HPDE6-E6E7 (cell line): ENCODE measurements around the gene KCNT2.
"Not testable (repeated sequence)": the region's sequence is repeated elsewhere in the genome, so short reads cannot be mapped to it uniquely, and the experiment has no call there.

Experiments used
- DNase-seq: peaks from one replicate; pipeline ENCODE4 v3.0.0; 2011; ENCODE audit warnings: missing footprints; ENCODE audit errors: extremely low spot score

Gene KCNT2

GRCh38 chr1:196608390-196609369 lies at the start of gene KCNT2:
TSS of gene KCNT2 (minus strand) at chr1:196608440. CDS start at chr1:196608309, 131 bp downstream.
- DNase-seq, result no peak

- no peak for DNase-seq
Measured at GRCh38 chr1:196655494-196655893, 47.3 kb upstream of the KCNT2 start.

- DNase-seq, result no peak
Measured at GRCh38 chr1:196655071-196655470, 46.8 kb upstream of the KCNT2 start.

- no peak for DNase-seq
Measured at GRCh38 chr1:196654271-196654670, 46.0 kb upstream of the KCNT2 start.

GRCh38 chr1:196651637-196652215 lies 43.5 kb upstream of the KCNT2 start, which contains the start of gene CFH:
TSS of gene CFH (plus strand) at chr1:196652043. CDS start at chr1:196652118, 75 bp downstream.
- no peak for DNase-seq

GRCh38 chr1:196651079-196651478 lies 42.8 kb upstream of the KCNT2 start:
- DNase-seq, result no peak

- no peak for DNase-seq
Measured at GRCh38 chr1:196650403-196650802, 42.2 kb upstream of the KCNT2 start.

GRCh38 chr1:196649990-196650389 lies 41.8 kb upstream of the KCNT2 start:
- DNase-seq, result no peak

- DNase-seq, result no peak
Measured at GRCh38 chr1:196640976-196641375, 32.7 kb upstream of the KCNT2 start.

GRCh38 chr1:196639291-196639690 lies 31.1 kb upstream of the KCNT2 start:
- DNase-seq, result not testable (repeated sequence)

- no peak for DNase-seq
Measured at GRCh38 chr1:196638466-196638865, 30.2 kb upstream of the KCNT2 start.

GRCh38 chr1:196637606-196638005 lies 29.4 kb upstream of the KCNT2 start:
- no peak for DNase-seq

GRCh38 chr1:196628838-196629237 lies 20.6 kb upstream of the KCNT2 start:
- DNase-seq, result no peak

- DNase-seq, result no peak
Measured at GRCh38 chr1:196623079-196623478, 14.8 kb upstream of the KCNT2 start.

- no peak for DNase-seq
Measured at GRCh38 chr1:196619721-196620120, 11.5 kb upstream of the KCNT2 start.

GRCh38 chr1:196611873-196612272 lies 3.6 kb upstream of the KCNT2 start:
- DNase-seq, result no peak

GRCh38 chr1:196609370-196609737 lies 1.1 kb upstream of the KCNT2 start:
- no peak for DNase-seq

GRCh38 chr1:196607981-196608380 lies 259 bp downstream of the KCNT2 start:
- no peak for DNase-seq

GRCh38 chr1:196603651-196604050 lies 4.6 kb downstream of the KCNT2 start:
- no peak for DNase-seq

GRCh38 chr1:196598942-196599748 lies 9.1 kb downstream of the KCNT2 start:
- no peak for DNase-seq

GRCh38 chr1:196594700-196595099 lies 13.5 kb downstream of the KCNT2 start:
- no peak for DNase-seq

- DNase-seq, result no peak
Measured at GRCh38 chr1:196593955-196594354, 14.3 kb downstream of the KCNT2 start.
